Measurements from ENCODE around the gene PILRA.

PILRA gene

DNA sequence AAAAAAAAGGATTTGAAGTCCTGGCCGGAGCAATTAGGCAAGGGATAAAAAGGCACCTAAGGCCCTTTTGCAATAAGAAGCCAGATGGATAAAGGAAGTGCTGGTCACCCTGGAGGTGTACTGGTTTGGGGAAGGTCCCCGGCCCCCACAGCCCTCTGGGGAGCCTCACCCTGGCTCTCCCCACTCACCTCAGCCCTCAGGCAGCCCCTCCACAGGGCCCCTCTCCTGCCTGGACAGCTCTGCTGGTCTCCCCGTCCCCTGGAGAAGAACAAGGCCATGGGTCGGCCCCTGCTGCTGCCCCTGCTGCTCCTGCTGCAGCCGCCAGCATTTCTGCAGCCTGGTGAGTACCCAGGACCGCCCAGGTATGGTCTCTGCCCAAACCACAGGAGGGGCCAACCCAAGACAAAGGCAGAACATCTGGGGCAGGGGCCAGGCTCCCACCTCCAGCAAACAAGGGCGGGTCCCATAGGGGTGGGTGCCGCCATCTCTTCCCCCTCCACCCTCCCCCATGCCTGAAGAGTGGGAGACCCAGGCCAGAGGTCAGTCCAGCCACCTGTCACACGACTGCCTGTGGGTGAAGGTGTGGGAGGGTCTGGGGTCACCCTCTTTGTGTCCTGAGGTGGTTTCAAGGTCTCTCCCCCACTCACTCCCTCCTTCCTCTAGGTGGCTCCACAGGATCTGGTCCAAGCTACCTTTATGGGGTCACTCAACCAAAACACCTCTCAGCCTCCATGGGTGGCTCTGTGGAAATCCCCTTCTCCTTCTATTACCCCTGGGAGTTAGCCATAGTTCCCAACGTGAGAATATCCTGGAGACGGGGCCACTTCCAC, 15.0 kb upstream of the PILRA start, which contains the start of gene PILRB:
Gene PILRB (plus strand): TSS at position 91 of the 830 bp plus-strand sequence. CDS start 186 bp downstream, at position 277.
- Histone ChIP-seq H2BK120ac (ENCODE audit: low read depth, low read length) (no peak within 1 kb of the TSS), H4K91ac (ENCODE audit: low read depth, low read length, poor library complexity) (no peak within 1 kb of the TSS), H3K27ac (replicated peaks; ENCODE audit: low read length) (no peak within 1 kb of the TSS), H3K4me3 (ENCODE audit: low read length in 2 of 2) (peak within 1 kb of the TSS in 1 of 2 donors; percentile 0), H3K36me3 (replicated peaks in 1 of 2; ENCODE audit: control insufficient read depth in 2 of 2, insufficient read depth in 2 of 2, low read length in 2 of 2) (peaks cover 59 to 97% of the 10 kb centered on the region in 2 donors), H2AK5ac (ENCODE audit: low read depth, low read length) (no peak within 1 kb of the TSS), H3K79me1 (ENCODE audit: low read depth, low read length) (peaks cover 7% of the 10 kb centered on the region), H3K9me3 (replicated peaks in 1 of 2; ENCODE audit: control insufficient read depth in 2 of 2, insufficient read depth in 1 of 2, low read depth in 1 of 2, low read length in 2 of 2) (no peaks in the 10 kb centered on the region), H3K14ac (ENCODE audit: low read length) (no peak within 1 kb of the TSS), H2BK5ac (ENCODE audit: low read length) (no peak within 1 kb of the TSS), H2BK15ac (ENCODE audit: low read length) (no peak within 1 kb of the TSS), H3K4me1 (ENCODE audit: control insufficient read depth in 2 of 2, insufficient read depth in 1 of 2, low read depth in 1 of 2, low read length in 2 of 2) (no peaks in the 10 kb centered on the region), H3K27me3 (ENCODE audit: control insufficient read depth in 3 of 3, insufficient read depth in 3 of 3, low read depth in 1 of 3, low read length in 3 of 3) (no peaks in the 10 kb centered on the region), H2BK12ac (ENCODE audit: low read length) (no peak within 1 kb of the TSS), H3K4me2 (ENCODE audit: insufficient read depth, low read length, poor library complexity, severe bottlenecking) (no peak within 1 kb of the TSS), H3K9ac (ENCODE audit: low read depth, low read length, poor library complexity) (no peak within 1 kb of the TSS), H3K23ac (ENCODE audit: low read depth, low read length, poor library complexity) (no peak within 1 kb of the TSS), H2AFZ (ENCODE audit: low read length) (no peak within 1 kb of the TSS), H4K8ac (ENCODE audit: low read depth, low read length) (no peak within 1 kb of the TSS), H3K4ac (ENCODE audit: low read length) (no peak within 1 kb of the TSS), H3K18ac (ENCODE audit: low read length) (no peak within 1 kb of the TSS)
- WGBS, 2 donors (ENCODE audit: extremely low coverage in 2 of 2, insufficient read length in 2 of 2, insufficient replicate concordance in 1 of 2) = no CpG with 5 or more reads among the region's 11 CpGs
- DNase-seq (ENCODE audit: low spot score) = no peak

- Histone ChIP-seq H3K4me1 (ENCODE audit: control insufficient read depth in 2 of 2, insufficient read depth in 1 of 2, low read depth in 1 of 2, low read length in 2 of 2) (no peaks in the 10 kb centered on the region), H2BK12ac (ENCODE audit: low read length) (no peak overlapping the region), H4K8ac (ENCODE audit: low read depth, low read length) (no peak overlapping the region), H3K79me1 (ENCODE audit: low read depth, low read length) (peaks cover 1% of the 10 kb centered on the region), H3K23ac (ENCODE audit: low read depth, low read length, poor library complexity) (no peak overlapping the region), H3K9ac (ENCODE audit: low read depth, low read length, poor library complexity) (no peak overlapping the region), H3K36me3 (replicated peaks in 1 of 2; ENCODE audit: control insufficient read depth in 2 of 2, insufficient read depth in 2 of 2, low read length in 2 of 2) (peaks cover 55 to 97% of the 10 kb centered on the region in 2 donors), H2AFZ (ENCODE audit: low read length) (no peak overlapping the region), H3K27me3 (ENCODE audit: control insufficient read depth in 3 of 3, insufficient read depth in 3 of 3, low read depth in 1 of 3, low read length in 3 of 3) (no peaks in the 10 kb centered on the region), H3K18ac (ENCODE audit: low read length) (no peak overlapping the region), H3K9me3 (replicated peaks in 1 of 2; ENCODE audit: control insufficient read depth in 2 of 2, insufficient read depth in 1 of 2, low read depth in 1 of 2, low read length in 2 of 2) (no peaks in the 10 kb centered on the region), H3K4ac (ENCODE audit: low read length) (no peak overlapping the region), H3K14ac (ENCODE audit: low read length) (no peak overlapping the region), H3K27ac (replicated peaks; ENCODE audit: low read length) (no peak overlapping the region), H2BK5ac (ENCODE audit: low read length) (no peak overlapping the region), H4K91ac (ENCODE audit: low read depth, low read length, poor library complexity) (no peak overlapping the region), H3K4me2 (ENCODE audit: insufficient read depth, low read length, poor library complexity, severe bottlenecking) (no peak overlapping the region), H3K4me3 (ENCODE audit: low read length in 2 of 2) (peak overlapping the region in 1 of 2 donors; percentile 0), H2BK120ac (ENCODE audit: low read depth, low read length) (no peak overlapping the region), H2BK15ac (ENCODE audit: low read length) (no peak overlapping the region), H2AK5ac (ENCODE audit: low read depth, low read length) (no peak overlapping the region)
- no CpG with 5 or more reads among the region's 8 CpGs for WGBS, 2 donors (ENCODE audit: extremely low coverage in 2 of 2, insufficient read length in 2 of 2, insufficient replicate concordance in 1 of 2)
- no peak for DNase-seq (ENCODE audit: low spot score)
Observed at GRCh38 chr7:100358857-100359212, 14.5 kb upstream of the PILRA start.

- Histone ChIP-seq H3K23ac (ENCODE audit: low read depth, low read length, poor library complexity) (no peak overlapping the region), H4K91ac (ENCODE audit: low read depth, low read length, poor library complexity) (no peak overlapping the region), H2BK15ac (ENCODE audit: low read length) (no peak overlapping the region), H4K8ac (ENCODE audit: low read depth, low read length) (no peak overlapping the region), H3K14ac (ENCODE audit: low read length) (no peak overlapping the region), H3K4me2 (ENCODE audit: insufficient read depth, low read length, poor library complexity, severe bottlenecking) (no peak overlapping the region), H3K27me3 (ENCODE audit: control insufficient read depth in 3 of 3, insufficient read depth in 3 of 3, low read depth in 1 of 3, low read length in 3 of 3) (no peaks in the 10 kb centered on the region), H3K4me1 (ENCODE audit: control insufficient read depth in 2 of 2, insufficient read depth in 1 of 2, low read depth in 1 of 2, low read length in 2 of 2) (no peaks in the 10 kb centered on the region), H2AFZ (ENCODE audit: low read length) (no peak overlapping the region), H2AK5ac (ENCODE audit: low read depth, low read length) (no peak overlapping the region), H2BK12ac (ENCODE audit: low read length) (no peak overlapping the region), H3K27ac (replicated peaks; ENCODE audit: low read length) (no peak overlapping the region), H3K4ac (ENCODE audit: low read length) (no peak overlapping the region), H3K79me1 (ENCODE audit: low read depth, low read length) (no peaks in the 10 kb centered on the region), H3K9me3 (replicated peaks in 1 of 2; ENCODE audit: control insufficient read depth in 2 of 2, insufficient read depth in 1 of 2, low read depth in 1 of 2, low read length in 2 of 2) (no peaks in the 10 kb centered on the region), H3K18ac (ENCODE audit: low read length) (no peak overlapping the region), H2BK5ac (ENCODE audit: low read length) (no peak overlapping the region), H3K4me3 (ENCODE audit: low read length in 2 of 2) (no peak overlapping the region), H3K36me3 (replicated peaks in 1 of 2; ENCODE audit: control insufficient read depth in 2 of 2, insufficient read depth in 2 of 2, low read length in 2 of 2) (peaks cover 49 to 97% of the 10 kb centered on the region in 2 donors), H3K9ac (ENCODE audit: low read depth, low read length, poor library complexity) (no peak overlapping the region), H2BK120ac (ENCODE audit: low read depth, low read length) (no peak overlapping the region)
- no peak for DNase-seq (ENCODE audit: low spot score)
- no CpG with 5 or more reads among the region's 3 CpGs for WGBS, 2 donors (ENCODE audit: extremely low coverage in 2 of 2, insufficient read length in 2 of 2, insufficient replicate concordance in 1 of 2)
Observed at GRCh38 chr7:100360135-100360854, 13.0 kb upstream of the PILRA start.

DNA sequence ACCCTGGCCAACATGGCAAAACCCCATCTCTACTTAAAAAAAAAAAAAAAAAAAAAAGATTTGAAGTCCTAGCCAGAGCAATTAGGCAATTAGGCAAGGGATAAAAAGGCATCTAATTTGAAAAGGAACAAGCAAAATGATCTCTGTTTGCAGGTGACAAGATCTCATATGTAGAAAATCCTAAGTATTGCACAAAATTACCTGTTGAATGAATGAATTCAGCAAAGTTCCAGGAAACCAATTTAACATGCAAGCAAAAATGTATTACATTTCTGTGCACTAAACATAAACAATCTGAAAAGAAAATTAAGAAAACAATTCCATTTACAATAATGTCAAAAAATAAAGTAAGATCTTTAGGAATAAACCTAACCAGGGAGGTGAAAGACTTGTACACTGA, 10.2 kb upstream of the PILRA start:
- Histone ChIP-seq H2BK5ac (ENCODE audit: low read length) (no peak overlapping the region), H3K4me1 (ENCODE audit: control insufficient read depth in 2 of 2, insufficient read depth in 1 of 2, low read depth in 1 of 2, low read length in 2 of 2) (no peaks in the 10 kb centered on the region), H2BK15ac (ENCODE audit: low read length) (no peak overlapping the region), H3K4me3 (ENCODE audit: low read length in 2 of 2) (no peak overlapping the region), H3K14ac (ENCODE audit: low read length) (no peak overlapping the region), H4K8ac (ENCODE audit: low read depth, low read length) (no peak overlapping the region), H2BK120ac (ENCODE audit: low read depth, low read length) (no peak overlapping the region), H3K9me3 (replicated peaks in 1 of 2; ENCODE audit: control insufficient read depth in 2 of 2, insufficient read depth in 1 of 2, low read depth in 1 of 2, low read length in 2 of 2) (no peaks in the 10 kb centered on the region), H2BK12ac (ENCODE audit: low read length) (no peak overlapping the region), H4K91ac (ENCODE audit: low read depth, low read length, poor library complexity) (no peak overlapping the region), H2AFZ (ENCODE audit: low read length) (no peak overlapping the region), H3K18ac (ENCODE audit: low read length) (no peak overlapping the region), H3K4me2 (ENCODE audit: insufficient read depth, low read length, poor library complexity, severe bottlenecking) (no peak overlapping the region), H3K36me3 (replicated peaks in 1 of 2; ENCODE audit: control insufficient read depth in 2 of 2, insufficient read depth in 2 of 2, low read length in 2 of 2) (peaks cover 38 to 89% of the 10 kb centered on the region in 2 donors), H3K27me3 (ENCODE audit: control insufficient read depth in 3 of 3, insufficient read depth in 3 of 3, low read depth in 1 of 3, low read length in 3 of 3) (no peaks in the 10 kb centered on the region), H3K79me1 (ENCODE audit: low read depth, low read length) (no peaks in the 10 kb centered on the region), H3K9ac (ENCODE audit: low read depth, low read length, poor library complexity) (no peak overlapping the region), H3K23ac (ENCODE audit: low read depth, low read length, poor library complexity) (no peak overlapping the region), H3K4ac (ENCODE audit: low read length) (no peak overlapping the region), H2AK5ac (ENCODE audit: low read depth, low read length) (no peak overlapping the region), H3K27ac (replicated peaks; ENCODE audit: low read length) (no peak overlapping the region)
- no peak for DNase-seq (ENCODE audit: low spot score)
